GM15510 (cell line): ENCODE data around the gene RBFOX1.

Experiments
- POLR2A ChIP-seq: IDR thresholded peaks from 3 replicates; pipeline ENCODE4 v1.6.1; 2011; ENCODE audit warnings: borderline replicate concordance; ENCODE audit not compliant: insufficient read length; ENCODE audit errors: extremely low read depth

RBFOX1 gene

DNA sequence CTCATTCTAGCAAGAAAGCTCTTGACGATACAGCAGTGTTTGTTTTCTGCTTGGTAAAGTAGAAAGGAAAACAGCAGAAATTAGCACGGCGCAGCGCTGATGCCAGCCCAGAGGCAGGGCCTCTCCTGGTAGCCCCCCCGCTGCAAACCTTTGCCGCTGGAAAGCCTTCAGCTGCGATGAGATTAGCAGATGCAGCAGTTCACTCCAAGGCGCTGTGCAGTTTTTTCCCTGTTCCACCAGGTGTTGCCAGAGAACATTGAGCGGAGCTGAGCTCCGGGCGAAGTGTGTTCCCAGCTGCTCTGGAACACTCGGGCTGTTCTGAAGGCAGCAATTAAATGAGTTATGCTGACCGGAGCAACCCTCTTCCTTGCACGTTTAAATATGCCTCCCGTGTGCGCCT, 72.5 kb downstream of the RBFOX1 start:
- TF ChIP-seq POLR2A = no peak

DNA sequence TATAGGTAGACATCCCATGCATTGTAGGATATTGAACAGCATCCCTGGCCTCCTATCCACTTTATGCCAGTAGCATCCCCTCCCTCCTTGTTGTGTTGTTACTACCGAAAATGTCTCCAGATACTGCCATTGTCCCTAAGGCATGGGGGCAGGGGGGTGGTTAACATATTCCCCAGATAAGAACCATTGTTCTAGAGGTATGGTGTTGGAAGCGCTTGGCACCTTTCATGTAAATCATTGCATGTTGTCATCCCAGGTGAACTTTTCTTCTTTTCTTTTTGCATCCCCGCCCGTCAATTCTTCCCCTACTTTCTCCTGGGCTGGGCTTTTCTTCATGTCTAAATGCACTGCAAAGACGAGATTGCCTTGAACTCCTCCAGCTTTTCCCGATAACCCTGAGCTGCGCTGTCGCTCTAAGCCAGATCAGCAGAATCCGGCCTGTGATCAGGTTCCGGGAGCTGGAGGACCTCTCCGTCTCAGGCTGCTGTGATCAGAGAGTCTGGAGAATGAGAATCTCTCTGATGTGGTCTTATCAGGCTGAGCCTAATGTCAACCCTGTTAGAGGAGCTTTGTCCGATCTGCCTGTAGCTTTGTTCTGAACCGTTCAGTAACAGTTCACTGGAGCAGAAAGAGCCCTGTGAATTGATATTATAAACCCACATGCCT, 76.2 kb downstream of the RBFOX1 start:
- TF ChIP-seq POLR2A = no peak

DNA sequence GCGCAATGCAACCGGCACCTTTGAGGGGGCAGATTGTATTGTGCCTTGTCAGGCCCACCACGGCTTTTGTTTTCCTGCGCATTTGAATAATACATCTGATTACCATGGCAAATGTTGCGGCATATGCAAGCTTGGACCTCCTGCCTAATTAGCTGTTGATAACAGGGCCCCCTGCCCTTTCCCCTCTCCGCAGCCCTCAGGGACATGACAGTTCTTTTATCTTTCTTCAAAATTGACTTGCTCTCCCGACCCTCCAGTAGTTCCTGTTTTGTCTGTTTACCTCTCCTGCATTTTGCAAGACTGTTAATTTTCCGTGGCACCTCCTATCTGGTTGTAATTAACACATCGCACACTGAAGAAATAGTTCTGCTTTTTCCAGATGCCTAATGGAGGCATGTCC, 86.8 kb downstream of the RBFOX1 start:
- no peak for TF ChIP-seq POLR2A

DNA sequence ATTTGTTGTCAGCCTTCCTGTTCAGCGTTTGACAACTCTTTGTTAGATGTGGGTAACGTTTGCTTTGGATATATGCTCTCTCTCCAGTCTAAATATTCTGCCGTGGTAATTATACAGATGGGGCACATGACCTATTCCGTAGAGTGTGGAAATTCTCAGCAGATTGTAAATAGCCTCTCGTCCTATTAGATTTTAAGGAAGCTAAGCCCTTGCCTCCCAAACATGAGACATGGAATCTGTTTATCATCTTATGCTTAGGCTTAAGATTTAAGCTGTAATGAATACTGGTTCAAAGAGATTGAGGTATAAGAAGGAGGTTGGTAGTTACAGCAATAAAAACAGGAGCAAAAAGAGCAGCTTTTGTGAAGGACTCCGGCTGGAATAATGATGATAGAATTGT, 87.4 kb downstream of the RBFOX1 start:
- no peak for TF ChIP-seq POLR2A

DNA sequence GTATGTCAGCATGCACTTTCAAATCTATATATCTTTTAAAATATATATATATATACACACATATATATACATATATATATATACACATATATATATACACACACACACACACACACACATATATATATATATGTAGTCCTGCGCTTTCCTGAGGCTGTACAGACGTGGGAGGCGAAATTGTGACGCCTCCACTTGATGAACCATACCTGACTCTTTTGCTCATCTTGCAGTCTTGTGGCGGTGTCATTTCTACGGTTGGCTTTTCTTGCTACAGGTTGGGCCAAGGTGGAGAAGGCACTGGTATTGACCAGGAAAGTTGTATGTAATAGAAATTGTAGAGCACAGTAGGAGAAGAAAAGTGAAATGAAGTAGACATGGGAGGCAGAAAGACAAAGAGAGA, 88.2 kb downstream of the RBFOX1 start:
- TF ChIP-seq POLR2A = no peak

DNA sequence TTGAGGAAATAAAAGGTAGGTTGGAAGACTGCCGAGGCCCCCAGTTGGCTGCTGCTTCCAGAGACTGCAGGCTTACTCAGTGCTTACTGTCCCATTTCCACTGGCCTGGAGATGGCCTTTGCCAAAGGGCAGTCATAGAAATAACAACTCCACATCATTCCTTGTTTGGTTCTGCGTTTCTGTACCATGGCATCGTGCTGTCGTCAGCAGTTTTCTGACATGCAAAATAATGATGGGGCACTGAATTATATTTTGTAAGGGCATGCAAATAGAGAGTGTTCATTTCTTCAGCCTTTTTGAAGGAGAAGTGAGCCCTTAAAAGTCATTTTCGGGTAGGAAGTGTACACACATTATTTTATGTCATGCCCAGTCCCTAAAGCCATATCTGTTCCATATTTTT, 88.9 kb downstream of the RBFOX1 start:
- TF ChIP-seq POLR2A = no peak

DNA sequence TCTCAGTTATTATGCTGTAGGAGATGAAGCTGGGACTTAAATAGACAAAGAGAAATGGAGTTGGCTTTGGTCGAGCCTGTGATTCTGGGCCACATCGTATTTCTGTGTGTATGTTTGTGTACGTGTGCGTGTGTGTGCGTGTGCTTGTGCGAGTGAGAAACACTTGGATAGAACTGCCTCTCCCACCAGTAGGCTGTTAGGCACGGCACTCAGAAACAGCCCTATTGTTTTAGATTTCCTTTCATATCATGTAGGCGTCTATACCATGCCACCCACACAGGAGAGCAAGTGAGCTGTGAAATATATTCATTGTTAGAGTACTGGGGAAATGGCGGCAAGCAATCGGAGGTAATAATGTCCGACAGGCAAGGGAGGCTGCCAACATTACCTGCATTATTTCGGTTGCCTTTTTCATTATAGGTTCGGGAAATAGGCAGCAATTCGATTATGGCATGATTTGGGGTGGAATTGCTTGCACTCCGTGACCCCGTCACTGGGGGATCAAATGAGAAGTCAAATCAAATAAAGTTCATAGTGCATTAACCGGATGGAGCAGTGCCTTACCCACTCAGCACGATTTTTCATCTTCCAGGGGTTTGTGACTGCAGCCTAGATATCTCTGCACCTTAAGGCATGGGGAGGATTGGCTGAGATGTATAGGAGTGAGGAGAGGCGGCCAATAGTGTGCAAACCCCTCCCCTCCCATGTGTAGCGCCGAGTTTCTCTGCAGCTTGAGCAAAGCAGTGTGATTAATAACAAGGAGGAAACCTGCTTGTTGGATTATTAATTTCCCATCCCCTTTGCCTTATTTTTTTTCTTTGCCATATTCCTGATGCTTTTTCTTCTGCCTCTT, 89.6 kb downstream of the RBFOX1 start:
- TF ChIP-seq POLR2A = no peak

DNA sequence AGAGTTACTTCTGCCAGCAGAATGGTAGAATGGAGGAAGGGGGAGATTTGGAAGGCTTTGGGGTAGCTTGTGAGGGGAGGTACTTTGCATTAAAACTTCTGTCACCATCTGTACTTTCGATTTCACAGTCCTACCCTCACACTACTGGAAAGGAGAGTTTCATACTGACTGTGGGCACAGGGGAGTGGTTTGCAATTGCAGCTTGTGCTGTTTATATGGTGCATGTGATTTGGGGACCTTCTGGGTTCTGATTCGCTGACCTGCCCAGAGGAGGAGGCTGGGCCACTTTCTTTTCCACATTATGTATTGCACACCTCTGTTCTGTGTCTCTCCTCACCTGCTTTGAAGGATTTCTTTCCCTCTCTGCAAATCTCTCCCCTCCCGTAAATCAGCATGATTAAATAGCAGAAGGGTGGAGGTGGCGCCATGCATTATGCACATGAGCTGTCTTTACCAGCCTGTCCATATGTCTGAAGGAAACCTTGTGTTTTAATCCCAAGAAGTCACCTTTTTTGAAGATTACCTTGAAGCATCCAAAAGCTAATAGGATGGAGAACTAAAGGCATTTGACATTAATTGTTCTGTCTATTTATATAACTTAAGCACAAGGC, 90.9 kb downstream of the RBFOX1 start:
- TF ChIP-seq POLR2A = no peak

DNA sequence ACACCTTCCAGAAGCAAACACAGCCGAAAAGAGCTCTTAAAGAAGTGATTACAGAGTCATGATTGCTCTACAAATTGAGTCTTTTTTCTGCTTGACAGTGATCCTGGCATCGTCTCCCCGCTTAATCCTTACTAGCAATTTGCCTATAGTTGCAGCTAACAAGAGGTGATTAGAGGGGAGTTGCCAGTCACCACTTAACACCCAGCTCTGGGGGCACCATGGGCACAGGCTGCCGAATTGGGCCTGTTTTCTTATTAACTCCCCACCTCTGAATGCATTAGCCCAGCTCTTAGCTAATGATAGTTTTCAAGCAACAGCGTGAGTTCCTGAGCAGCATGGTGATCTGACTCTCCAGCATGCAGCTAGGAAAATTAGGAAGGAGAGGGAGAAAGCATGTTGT, 93.5 kb downstream of the RBFOX1 start:
- no peak for TF ChIP-seq POLR2A

DNA sequence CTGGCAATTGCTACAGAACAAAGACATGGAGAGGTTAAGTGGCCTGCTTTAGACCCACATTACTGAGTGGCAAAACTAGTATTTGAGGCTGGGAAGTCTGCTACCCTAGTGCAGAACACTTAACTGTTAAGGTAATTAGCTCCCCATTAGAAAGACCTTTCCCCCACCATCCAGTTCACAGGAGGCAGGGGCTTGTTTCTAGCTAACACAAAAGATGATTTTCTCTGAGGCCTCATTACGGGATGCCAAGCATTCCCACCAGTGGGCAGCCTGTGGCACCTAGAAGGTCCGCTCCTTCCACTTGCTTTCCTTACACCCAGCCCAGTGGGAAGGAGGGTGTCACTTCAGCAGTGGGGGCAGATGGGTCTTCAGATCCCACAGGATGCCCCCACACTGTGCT, 99.1 kb downstream of the RBFOX1 start:
- TF ChIP-seq POLR2A = no peak

DNA sequence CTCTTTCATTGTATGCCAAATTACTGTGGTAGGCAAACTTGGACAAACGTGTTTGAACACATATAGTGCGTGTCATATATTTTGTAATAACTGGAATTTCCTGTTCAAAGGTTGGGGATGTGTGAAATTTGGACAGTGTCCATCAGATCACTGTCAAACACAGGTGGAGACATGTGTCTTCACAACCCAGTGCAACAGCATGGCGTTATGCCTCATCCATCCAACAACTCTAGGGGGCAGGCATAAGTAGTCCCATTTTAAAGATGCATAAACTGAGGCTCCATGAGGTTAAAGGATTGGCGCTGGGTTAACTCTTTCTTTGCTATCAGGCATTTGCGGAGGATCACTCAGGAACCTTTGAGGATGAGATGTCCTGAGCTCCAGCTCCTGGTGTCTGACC, 103.7 kb downstream of the RBFOX1 start:
- no peak for TF ChIP-seq POLR2A

DNA sequence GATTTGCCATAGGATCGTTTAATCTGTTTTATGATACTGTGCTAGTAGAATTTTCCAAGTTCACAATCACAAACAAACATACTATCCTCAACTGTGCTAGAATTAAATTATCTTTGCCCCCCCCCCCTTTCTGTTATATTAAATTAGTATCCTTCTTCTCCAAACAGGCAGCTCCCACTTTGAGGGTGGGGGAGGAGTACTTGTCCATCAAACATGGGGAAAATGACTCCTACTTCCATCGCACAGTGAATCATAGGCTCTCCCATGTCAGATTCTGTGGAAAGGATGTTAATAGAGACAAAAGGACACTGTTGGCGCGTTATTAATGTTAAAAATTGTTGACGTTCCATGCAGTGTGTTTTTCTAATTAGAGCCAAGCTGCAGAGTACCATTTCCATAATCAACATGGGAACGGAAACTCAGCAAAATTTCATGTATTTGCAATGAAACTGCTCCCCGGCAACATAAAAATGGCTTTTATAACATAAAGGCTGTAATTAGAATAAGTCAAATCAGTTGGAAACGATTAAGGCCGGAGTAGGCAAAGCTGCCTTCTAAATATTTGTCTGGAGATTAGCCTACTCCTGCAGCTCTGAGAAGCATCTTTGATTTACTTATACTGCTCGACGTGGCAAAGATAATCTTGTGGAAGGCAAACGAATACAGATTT, 104.6 kb downstream of the RBFOX1 start:
- no peak for TF ChIP-seq POLR2A

DNA sequence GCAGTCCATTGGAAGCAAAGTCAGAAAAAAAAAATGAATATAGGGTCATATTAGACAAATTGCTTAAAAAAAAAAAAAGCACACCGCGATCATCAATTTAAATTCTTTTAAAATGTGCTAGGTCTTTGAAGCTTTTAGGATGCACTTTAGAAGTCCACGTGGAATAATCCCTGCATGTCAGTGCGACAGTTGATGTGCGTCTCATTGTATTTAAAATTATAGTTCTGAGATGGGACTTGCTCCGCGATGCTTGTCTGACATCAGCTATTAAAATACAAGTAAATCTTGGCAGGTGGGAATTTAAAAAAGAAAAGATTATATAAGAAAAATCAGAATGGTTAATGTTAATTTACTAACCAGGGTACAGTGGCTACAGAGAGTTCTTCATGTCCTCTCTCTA, 105.2 kb downstream of the RBFOX1 start:
- TF ChIP-seq POLR2A = no peak

DNA sequence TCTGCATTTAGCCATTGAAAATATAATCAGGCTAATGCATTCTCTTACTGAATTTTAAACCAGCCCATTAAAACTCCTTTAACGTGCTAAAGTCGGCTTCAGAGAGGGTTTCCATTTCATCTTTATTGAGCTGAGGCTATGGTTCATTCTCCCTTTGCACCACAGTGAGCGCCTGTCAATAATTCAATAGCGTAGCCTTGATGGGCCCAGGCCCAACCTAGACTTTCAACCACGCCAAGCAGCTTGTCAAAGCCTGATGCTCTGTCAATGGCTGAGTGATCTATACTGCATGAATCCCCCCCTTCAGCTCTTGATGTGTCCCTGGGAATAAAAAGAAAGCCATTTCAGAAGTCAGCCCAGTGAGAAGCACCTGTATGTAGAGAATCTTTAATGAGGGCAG, 106.0 kb downstream of the RBFOX1 start:
- no peak for TF ChIP-seq POLR2A

DNA sequence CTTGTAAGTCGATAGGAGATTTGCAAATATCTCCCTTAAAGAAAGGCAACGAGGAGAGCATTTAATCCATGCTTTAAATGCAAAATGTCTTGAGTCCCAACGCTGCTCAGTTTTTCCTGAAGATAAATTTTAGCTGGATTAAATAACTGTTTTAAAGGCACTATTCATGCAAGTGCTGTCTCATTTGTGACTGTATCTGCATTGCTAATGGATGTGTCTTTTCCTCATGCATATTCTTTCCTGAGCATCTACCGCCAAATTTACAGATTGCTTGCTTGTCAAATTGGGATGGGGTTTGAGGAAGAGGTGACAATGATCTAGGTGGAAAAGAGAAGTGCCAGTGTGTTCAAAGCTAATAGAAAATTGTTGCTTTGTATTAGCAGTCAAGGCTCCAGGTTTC, 106.9 kb downstream of the RBFOX1 start:
- TF ChIP-seq POLR2A = no peak
